Heart right ventricle (tissue), 16 donors: ENCODE data around the gene MRGPRG. TPM values are rescaled to one million over a fixed set of nuclear protein-coding genes. Genes with fewer than 3 reads are reported as not detected.
A peak's percentile ranks its signal among the peaks of the same experiment; 100 is the strongest.

Experiments
- ATAC-seq, 8 donors: fragments of 200-7000 bp; cut with Tn5 transposase; one replicate each; pipeline ENCODE4 v1.9.1; 2020; ENCODE audit warnings: mild to moderate bottlenecking in 8 of 8, moderate library complexity in 8 of 8, moderate number of reproducible peaks in 1 of 8
- DNase-seq, 2 donors: peaks; one replicate each; pipeline ENCODE4 v3.0.0-alpha.2; 2020
- H3K27ac ChIP-seq, 10 donors: fragments of 200-600 bp; sonication (generic) in 2 of 10; one replicate each; pipeline versions ENCODE4 v1.5.0 to v1.8.0; 2020 to 2022; ENCODE audit warnings: mild to moderate bottlenecking in 3 of 10
- H3K27me3 ChIP-seq, 7 donors: fragments of 200-600 bp; one replicate each; pipeline ENCODE4 v1.8.0; 2021 to 2022; ENCODE audit warnings: mild to moderate bottlenecking in 2 of 7
- H3K36me3 ChIP-seq, 9 donors: fragments of 200-600 bp; sonication (generic) in 1 of 9; one replicate each; pipeline versions ENCODE4 v1.5.0 to v1.8.0; 2020 to 2022; ENCODE audit warnings: mild to moderate bottlenecking in 2 of 9
- H3K4me1 ChIP-seq, 9 donors: fragments of 200-600 bp; sonication (generic) in 1 of 9; one replicate each; pipeline versions ENCODE4 v1.5.0 to v1.8.0; 2020 to 2022; ENCODE audit warnings: mild to moderate bottlenecking in 4 of 9
- H3K4me3 ChIP-seq, 10 donors: fragments of 200-600 bp; sonication (generic) in 2 of 10; one replicate each; pipeline versions ENCODE4 v1.5.0 to v1.8.0; 2020 to 2022; ENCODE audit warnings: mild to moderate bottlenecking in 7 of 10, moderate library complexity in 2 of 10
- H3K9me3 ChIP-seq, 11 donors: fragments of 200-600 bp in 10 of 11; sonication (generic) in 2 of 11; one replicate each; pipeline versions ENCODE4 v1.5.0 to v1.8.0; 2013 to 2022; ENCODE audit warnings: mild to moderate bottlenecking in 2 of 11, control low read depth in 1 of 11, moderate library complexity in 1 of 11
- WGBS, 2 donors: extraction: QIAGEN DNeasy Blood & Tissue Kit; methylation state at CpG; one replicate each; pipeline ENCODE4 v1.1.7; 2013; ENCODE audit warnings: inconsistent platforms in 1 of 2; 5-methylcytosine and 5-hydroxymethylcytosine counted together
- intact Hi-C, 10 donors: fragments of 100-400 bp; cut with DNase I; formaldehyde crosslinking; loops; one replicate each; pipeline versions ENCODE4 v1.11.1 to v1.14.2; 2022
- polyA plus RNA-seq, 2 donors: library from polyadenylated mRNA; stranded (reverse); fragments of 200-250 nt; gene quantifications; one replicate each; pipeline ENCODE4 v1.2.3, GENCODE V29; 2013
- total RNA-seq, 10 donors: library from RNA; stranded (reverse); fragmentation: NEBNext Ultra II Directional in 3 of 10; extraction: Animal tissue kit (Norgen Biotek cat#: 25700) in 3 of 10; gene quantifications; one replicate each; pipeline versions ENCODE4 v1.2.1 to v1.2.4, GENCODE V29; 2021 to 2023
- TF ChIP-seq, protein P1 (sequence below), 9 donors: fragments of 200-600 bp; sonication (generic) in 2 of 9; IDR thresholded peaks; one replicate each; pipeline versions ENCODE4 v1.5.0 to v1.8.0; 2021 to 2022; ENCODE audit warnings: antibody characterized with exemption in 9 of 9, mild to moderate bottlenecking in 5 of 9, moderate library complexity in 1 of 9
- donor health status: Arrhythmogenic right ventricular cardiomyopathy.
- donor health status: ischemic (EF 13 %, LVEDD 7.1; RV severe dilation, severe dysfunction).
- donor health status: healthy with polysubstance abuse.
- donor health status: DM: no; HTN: yes; CAD: no.
- donor health status: DM: no; HTN: no; CAD: no.
- donor health status: ischemic (EF 25% LVEDD 6.9; RV normal size, moderate dysfunction).
- donor health status: ischemic (EF 25% LVEDD 5.7; RV mildly dilated, moderate dysfunction).
- donor health status: healthy.
- donor health status: DM: yes; HTN: yes; CAD: no.
- donor health status: Ischemic cardiomyopathy.
- donor health status: ischemic (EF 35%, LVEDD 5.7; RV mildly dilated, moderate dysfunction).
- donor health status: nonischemic (EF 11% LVEDD 7.7; RV severe dilation, severe dysfunction).
- donor health status: DM: yes; HTN: yes; CAD: no.
- donor health status: PGD.
- donor health status: ischemic (EF 29% LVEDD 5.4; RV normal size, mild dysfunction).
- donor health status: nonischemic (EF 23%, LVEDD 6.1; RV moderate dilation, normal function).

The MRGPRG gene
- total and polyA plus RNA-seq, 12 donors, result not detected

DNA sequence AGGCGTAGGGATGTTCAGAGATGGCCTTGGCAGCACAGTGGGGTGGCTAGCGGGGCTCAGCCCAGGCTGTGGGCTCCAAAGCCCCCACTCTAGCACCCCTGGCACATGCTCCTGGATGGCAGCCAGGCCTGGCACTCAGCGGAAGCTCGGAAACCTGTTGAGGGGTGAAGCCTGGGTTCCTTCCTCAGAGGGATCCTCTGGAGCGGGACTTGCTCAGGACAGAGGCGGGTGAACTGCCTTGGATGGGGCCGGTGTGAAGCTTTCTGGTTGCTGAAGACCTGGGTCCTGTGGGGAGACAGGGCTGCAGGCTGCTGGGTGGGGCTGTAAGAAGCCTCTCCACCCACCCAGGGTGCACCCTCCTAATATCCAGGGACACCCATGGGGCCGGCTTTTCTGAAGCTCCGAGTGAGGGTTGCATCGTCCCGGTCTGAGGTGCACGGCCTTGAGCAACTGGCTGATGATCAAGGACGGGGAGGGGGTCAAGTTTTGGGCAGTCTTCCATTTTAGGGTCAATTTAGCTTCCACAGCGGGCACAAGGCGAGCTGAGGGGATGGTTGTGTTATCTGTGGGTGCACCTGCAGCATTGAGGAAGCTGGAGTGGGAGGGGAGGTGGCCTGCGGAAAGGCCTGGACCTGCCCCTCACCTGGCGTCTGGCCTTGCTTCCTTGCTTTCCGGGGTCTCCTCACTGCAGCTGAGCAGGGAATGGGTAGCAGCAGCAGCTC is 8.4 kb upstream of the MRGPRG start:
- ATAC-seq, result no peak
- peak in 1 of 2 donors; percentile 5 for DNase-seq
- WGBS, 2 donors, result 90 to 92% methylated on average over 18 of the region's 18 CpGs
- Histone ChIP-seq H3K4me3 (no peak overlapping the region), H3K27ac (no peak overlapping the region), H3K9me3 (no peaks in the 10 kb centered on the region), H3K4me1 (peaks cover 0 to 4% (median 0%) of the 10 kb centered on the region in 9 donors), H3K36me3 (no peaks in the 10 kb centered on the region), H3K27me3 (peaks cover 0 to 56% (median 27%) of the 10 kb centered on the region in 7 donors)
- intact Hi-C loops, result no loop called here
- TF ChIP-seq, protein P1, sequence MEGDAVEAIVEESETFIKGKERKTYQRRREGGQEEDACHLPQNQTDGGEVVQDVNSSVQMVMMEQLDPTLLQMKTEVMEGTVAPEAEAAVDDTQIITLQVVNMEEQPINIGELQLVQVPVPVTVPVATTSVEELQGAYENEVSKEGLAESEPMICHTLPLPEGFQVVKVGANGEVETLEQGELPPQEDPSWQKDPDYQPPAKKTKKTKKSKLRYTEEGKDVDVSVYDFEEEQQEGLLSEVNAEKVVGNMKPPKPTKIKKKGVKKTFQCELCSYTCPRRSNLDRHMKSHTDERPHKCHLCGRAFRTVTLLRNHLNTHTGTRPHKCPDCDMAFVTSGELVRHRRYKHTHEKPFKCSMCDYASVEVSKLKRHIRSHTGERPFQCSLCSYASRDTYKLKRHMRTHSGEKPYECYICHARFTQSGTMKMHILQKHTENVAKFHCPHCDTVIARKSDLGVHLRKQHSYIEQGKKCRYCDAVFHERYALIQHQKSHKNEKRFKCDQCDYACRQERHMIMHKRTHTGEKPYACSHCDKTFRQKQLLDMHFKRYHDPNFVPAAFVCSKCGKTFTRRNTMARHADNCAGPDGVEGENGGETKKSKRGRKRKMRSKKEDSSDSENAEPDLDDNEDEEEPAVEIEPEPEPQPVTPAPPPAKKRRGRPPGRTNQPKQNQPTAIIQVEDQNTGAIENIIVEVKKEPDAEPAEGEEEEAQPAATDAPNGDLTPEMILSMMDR (IDR thresholded peaks at IDR 0.05), result no peak

GRCh38 chr11:3225826-3226750 is 7.5 kb upstream of the MRGPRG start:
- H3K4me3 ChIP-seq, result no peak overlapping the region
- peaks cover 0 to 64% (median 34%) of the 10 kb centered on the region in 7 donors for H3K27me3 ChIP-seq
- intact Hi-C loops, result no loop called here
- ATAC-seq (no peak), DNase-seq (no peak)
- 80 to 86% methylated on average over 20 to 21 of the region's 21 CpGs for WGBS, 2 donors
- peaks cover 0 to 2% (median 0%) of the 10 kb centered on the region in 9 donors for H3K4me1 ChIP-seq
- H3K36me3 ChIP-seq, result no peaks in the 10 kb centered on the region
- no peak overlapping the region for H3K27ac ChIP-seq
- no peaks in the 10 kb centered on the region for H3K9me3 ChIP-seq
- TF ChIP-seq, protein P1 (IDR thresholded peaks at IDR 0.05), result no peak

GRCh38 chr11:3225159-3225758 is 6.6 kb upstream of the MRGPRG start:
- 73 to 79% methylated on average over 17 of the region's 17 CpGs for WGBS, 2 donors
- H3K36me3 ChIP-seq, result no peaks in the 10 kb centered on the region
- DNase-seq (peak in 1 of 2 donors; percentile 11), ATAC-seq (no peak)
- H3K27ac ChIP-seq, result no peak overlapping the region
- no peak overlapping the region for H3K4me3 ChIP-seq
- intact Hi-C loops, result no loop called here
- peaks cover 0 to 6% (median 0%) of the 10 kb centered on the region in 9 donors for H3K4me1 ChIP-seq
- TF ChIP-seq, protein P1 (IDR thresholded peaks at IDR 0.05), result no peak
- H3K27me3 ChIP-seq, result peaks cover 0 to 64% (median 35%) of the 10 kb centered on the region in 7 donors
- no peaks in the 10 kb centered on the region for H3K9me3 ChIP-seq
